HEK293T (cell line): ENCODE measurements around the gene AOPEP.

Experiments used
- FOXK2 ChIP-seq: fragments of 450-650 bp; IDR thresholded peaks from 2 replicates; pipeline ENCODE4 v1.6.1; 2016; ENCODE audit warnings: mild to moderate bottlenecking
- FOXM1 ChIP-seq: fragments of 450-650 bp; IDR thresholded peaks from 2 replicates; pipeline ENCODE4 v1.6.1; 2017; ENCODE audit warnings: mild to moderate bottlenecking, borderline replicate concordance
- LEF1 ChIP-seq: fragments of 450-650 bp; IDR thresholded peaks from 2 replicates; pipeline ENCODE4 v1.6.1; 2017; ENCODE audit warnings: mild to moderate bottlenecking, borderline replicate concordance
- NFRKB ChIP-seq: fragments of 450-650 bp; IDR thresholded peaks from 2 replicates; pipeline ENCODE4 v1.6.1; 2016; ENCODE audit warnings: mild to moderate bottlenecking, moderate library complexity
- PKNOX1 ChIP-seq: fragments of 450-650 bp; IDR thresholded peaks from 2 replicates; pipeline ENCODE4 v1.6.1; 2016
- SP1 ChIP-seq: fragments of 450-650 bp; IDR thresholded peaks from 2 replicates; pipeline ENCODE4 v1.6.1; 2017
- TARDBP ChIP-seq: fragments of 450-650 bp; IDR thresholded peaks from 2 replicates; pipeline ENCODE4 v1.6.1; 2016
- ZNF384 ChIP-seq: fragments of 450-650 bp; IDR thresholded peaks from 2 replicates; pipeline ENCODE4 v1.6.1; 2016

- TF ChIP-seq SP1 (no peak), NFRKB (no peak), TARDBP (no peak), ZNF384 (no peak), FOXM1 (no peak), PKNOX1 (no peak), FOXK2 (no peak), LEF1 (no peak)
Measured at GRCh38 chr9:94850540-94851434, 124.3 kb downstream of the AOPEP start.
